ENCODE results near the gene GALR1. TPM values are rescaled to one million over a fixed set of nuclear protein-coding genes. Genes with fewer than 3 reads are reported as not detected.
A peak's percentile ranks its signal among the peaks of the same experiment; 100 is the strongest.

The GALR1 gene, protein sequence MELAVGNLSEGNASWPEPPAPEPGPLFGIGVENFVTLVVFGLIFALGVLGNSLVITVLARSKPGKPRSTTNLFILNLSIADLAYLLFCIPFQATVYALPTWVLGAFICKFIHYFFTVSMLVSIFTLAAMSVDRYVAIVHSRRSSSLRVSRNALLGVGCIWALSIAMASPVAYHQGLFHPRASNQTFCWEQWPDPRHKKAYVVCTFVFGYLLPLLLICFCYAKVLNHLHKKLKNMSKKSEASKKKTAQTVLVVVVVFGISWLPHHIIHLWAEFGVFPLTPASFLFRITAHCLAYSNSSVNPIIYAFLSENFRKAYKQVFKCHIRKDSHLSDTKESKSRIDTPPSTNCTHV
- 0.14 TPM for polyA plus RNA-seq (2012; ENCODE audit: insufficient read depth, insufficient read length, low read depth)

DNA sequence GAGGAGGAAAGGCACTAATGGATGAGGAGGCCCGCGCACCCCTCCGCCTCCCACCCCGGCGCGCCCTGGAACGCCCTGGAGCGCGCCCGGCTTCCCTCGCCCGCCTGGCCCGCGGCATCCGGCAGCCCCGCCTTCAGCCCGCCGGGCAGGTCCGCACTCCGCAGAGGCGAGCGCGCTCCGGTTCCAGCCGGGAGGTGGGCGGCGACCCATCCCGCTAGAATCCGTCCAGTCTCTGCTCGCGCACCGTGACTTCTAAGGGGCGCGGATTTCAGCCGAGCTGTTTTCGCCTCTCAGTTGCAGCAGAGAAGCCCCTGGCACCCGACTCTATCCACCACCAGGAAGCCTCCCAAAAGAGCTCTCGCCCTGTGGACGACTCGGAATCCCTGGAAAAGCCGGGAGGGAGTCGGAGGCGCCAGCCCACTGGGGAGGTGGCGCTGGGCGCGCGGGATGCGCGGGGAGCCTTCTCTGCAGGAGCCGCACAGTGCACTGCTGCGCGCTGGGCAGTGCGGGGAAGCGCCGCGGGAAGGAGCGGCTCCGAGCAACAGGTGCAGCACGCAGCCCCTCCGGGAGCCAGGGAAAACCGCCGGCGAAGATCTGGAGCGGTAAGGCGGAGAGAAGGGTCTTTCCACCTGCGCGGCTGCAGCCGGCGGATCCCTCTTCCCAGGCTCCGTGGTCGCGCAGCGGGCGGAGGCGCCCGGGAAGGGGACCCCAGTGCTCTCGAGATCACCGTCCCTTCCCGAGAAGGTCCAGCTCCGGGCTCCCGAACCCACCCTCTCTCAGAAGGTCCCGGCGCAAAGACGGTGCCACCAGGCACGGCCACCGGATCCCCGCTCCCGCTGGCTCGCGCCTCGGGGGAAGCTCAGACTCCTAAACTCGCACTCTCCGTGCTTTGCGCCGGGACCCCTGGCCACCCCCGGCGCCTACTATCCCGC is at the start of gene GALR1:
TSS of gene GALR1 (plus strand) at position 280 of the 932 bp plus-strand sequence. CDS start 701 bp downstream, outside the sequence.
- peak within 1 kb of the TSS; percentile 35 for H3K4me3 ChIP-seq (ENCODE audit: low read depth, low read length)

DNA sequence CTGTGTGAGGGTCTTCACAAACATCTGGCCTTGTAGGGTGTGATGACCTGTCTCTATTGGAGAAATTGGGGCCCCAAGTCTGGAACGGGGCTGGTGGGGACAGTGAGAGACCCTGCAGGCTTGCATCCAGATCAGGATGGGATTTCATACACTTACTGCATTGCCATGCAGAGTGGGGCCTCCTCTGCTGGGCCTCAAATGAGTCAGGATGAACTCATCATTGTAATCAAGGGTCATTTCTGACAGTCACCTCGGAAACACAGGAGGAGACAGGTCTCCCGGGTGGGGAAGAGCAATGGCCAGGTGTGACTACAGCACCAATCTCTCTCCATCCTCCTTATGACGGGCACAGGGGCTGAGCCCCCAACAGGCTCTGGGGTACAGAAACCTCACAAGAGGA is 48.1 kb upstream of the GALR1 start:
- no peaks in the 10 kb centered on the region for H3K4me1 ChIP-seq
- H3K9me3 ChIP-seq, result no peaks in the 10 kb centered on the region
- no peaks in the 10 kb centered on the region for H3K36me3 ChIP-seq
- H3K4me3 ChIP-seq (ENCODE audit: low read depth, low read length), result no peak overlapping the region
- no peaks in the 10 kb centered on the region for H3K27me3 ChIP-seq
- TF ChIP-seq, protein P1, sequence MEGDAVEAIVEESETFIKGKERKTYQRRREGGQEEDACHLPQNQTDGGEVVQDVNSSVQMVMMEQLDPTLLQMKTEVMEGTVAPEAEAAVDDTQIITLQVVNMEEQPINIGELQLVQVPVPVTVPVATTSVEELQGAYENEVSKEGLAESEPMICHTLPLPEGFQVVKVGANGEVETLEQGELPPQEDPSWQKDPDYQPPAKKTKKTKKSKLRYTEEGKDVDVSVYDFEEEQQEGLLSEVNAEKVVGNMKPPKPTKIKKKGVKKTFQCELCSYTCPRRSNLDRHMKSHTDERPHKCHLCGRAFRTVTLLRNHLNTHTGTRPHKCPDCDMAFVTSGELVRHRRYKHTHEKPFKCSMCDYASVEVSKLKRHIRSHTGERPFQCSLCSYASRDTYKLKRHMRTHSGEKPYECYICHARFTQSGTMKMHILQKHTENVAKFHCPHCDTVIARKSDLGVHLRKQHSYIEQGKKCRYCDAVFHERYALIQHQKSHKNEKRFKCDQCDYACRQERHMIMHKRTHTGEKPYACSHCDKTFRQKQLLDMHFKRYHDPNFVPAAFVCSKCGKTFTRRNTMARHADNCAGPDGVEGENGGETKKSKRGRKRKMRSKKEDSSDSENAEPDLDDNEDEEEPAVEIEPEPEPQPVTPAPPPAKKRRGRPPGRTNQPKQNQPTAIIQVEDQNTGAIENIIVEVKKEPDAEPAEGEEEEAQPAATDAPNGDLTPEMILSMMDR (IDR thresholded peaks at IDR 0.05; ENCODE audit: low read depth, low read length), result no peak
- DNase-seq, result no peak

More for the DNA sequence above, at the start of gene GALR1:
- peak; percentile 22 for DNase-seq
- Histone ChIP-seq H3K9me3 (no peaks in the 10 kb centered on the region), H3K27me3 (peaks cover 26% of the 10 kb centered on the region), H3K36me3 (no peaks in the 10 kb centered on the region), H3K4me1 (no peaks in the 10 kb centered on the region)
- TF ChIP-seq, protein P1 (IDR thresholded peaks at IDR 0.05; ENCODE audit: low read depth, low read length), result no peak

DNA sequence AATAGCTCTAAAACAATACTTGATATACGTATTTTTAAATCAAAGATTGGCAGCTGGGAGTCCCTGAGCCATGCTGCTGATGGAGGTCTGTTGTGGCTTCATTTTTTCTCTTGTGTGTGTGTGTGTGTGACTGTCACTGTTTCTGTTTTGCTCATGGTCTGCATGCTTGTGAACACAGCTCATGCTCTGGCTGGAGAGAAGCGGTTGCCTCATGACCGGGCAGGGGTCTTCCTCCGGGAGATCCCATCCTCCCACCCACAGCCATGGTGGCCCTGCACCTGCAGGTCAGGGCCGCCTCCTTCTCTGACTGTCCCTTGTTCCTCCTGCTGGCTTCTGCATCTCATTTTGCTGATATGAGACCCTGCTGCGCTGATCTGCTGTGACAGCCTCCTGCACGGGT is 47.3 kb upstream of the GALR1 start:
- H3K27me3 ChIP-seq, result no peaks in the 10 kb centered on the region
- TF ChIP-seq, protein P1 (IDR thresholded peaks at IDR 0.05; ENCODE audit: low read depth, low read length), result no peak

DNA sequence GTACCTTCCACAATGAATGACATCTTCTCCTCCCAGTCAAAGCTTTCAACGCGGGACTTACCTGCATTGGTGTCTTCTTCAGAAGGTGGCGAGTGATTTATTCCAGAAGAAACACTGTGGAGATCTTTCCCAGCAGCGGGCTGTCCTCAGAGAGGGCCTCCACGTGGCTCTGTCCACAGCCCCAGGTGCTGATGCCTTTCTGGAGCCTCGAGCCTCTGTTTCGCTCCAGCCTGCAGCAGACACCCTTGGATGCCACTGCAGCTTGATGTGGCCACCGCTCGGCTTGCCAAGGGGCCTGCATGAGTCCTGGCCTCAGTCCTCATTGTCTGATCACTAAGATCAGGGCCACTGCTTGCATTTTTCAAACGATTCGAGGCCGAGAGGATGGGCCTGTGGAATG is 46.6 kb upstream of the GALR1 start:
- DNase-seq, result no peak
- Histone ChIP-seq H3K9me3 (no peaks in the 10 kb centered on the region), H3K4me3 (ENCODE audit: low read depth, low read length) (no peak overlapping the region), H3K36me3 (no peaks in the 10 kb centered on the region), H3K4me1 (no peaks in the 10 kb centered on the region), H3K27me3 (no peaks in the 10 kb centered on the region)
- TF ChIP-seq, protein P1 (IDR thresholded peaks at IDR 0.05; ENCODE audit: low read depth, low read length), result no peak

More for the DNA sequence above, 47.3 kb upstream of the GALR1 start:
- Histone ChIP-seq H3K4me3 (ENCODE audit: low read depth, low read length) (no peak overlapping the region), H3K36me3 (no peaks in the 10 kb centered on the region), H3K9me3 (no peaks in the 10 kb centered on the region), H3K4me1 (no peaks in the 10 kb centered on the region)
- DNase-seq, result no peak

DNA sequence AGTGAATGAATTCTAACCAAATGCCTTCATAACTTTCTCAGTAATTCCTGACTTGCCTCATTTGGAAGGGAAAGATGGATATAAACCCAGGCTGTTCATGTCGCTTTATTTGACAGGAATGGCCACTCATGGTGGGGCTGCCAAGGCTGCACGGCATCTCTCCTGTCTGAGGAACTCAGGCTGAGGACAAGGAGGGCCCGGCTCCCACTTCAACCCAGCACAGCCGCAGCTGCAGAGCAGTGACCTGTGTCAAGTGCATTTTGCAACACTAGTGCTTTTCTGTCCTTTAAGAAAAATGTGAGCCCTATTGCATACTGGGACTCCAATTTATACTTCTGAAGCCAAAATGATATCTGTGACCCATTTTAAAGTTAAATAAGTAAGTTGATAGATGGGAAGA is 45.8 kb upstream of the GALR1 start:
- Histone ChIP-seq H3K4me1 (no peaks in the 10 kb centered on the region), H3K27me3 (no peaks in the 10 kb centered on the region), H3K36me3 (no peaks in the 10 kb centered on the region), H3K9me3 (no peaks in the 10 kb centered on the region), H3K4me3 (ENCODE audit: low read depth, low read length) (no peak overlapping the region)
- DNase-seq, result no peak
- TF ChIP-seq, protein P1 (IDR thresholded peaks at IDR 0.05; ENCODE audit: low read depth, low read length), result no peak
